Urinary bladder (tissue), 4 donors: ENCODE measurements around the gene DZIP3. TPM values are rescaled to one million over a fixed set of nuclear protein-coding genes. Genes with fewer than 3 reads are reported as not detected.

ENCODE experiments used
- DNase-seq: peaks from one replicate; pipeline ENCODE4 v3.0.0-alpha.2; 2015; ENCODE audit errors: extremely low spot score
- H3K27ac ChIP-seq: one replicate; pipeline ENCODE4 v1.5.1; 2013; ENCODE audit warnings: low read depth, mild to moderate bottlenecking, moderate library complexity
- H3K36me3 ChIP-seq: one replicate; pipeline ENCODE4 v1.6.1; 2013; ENCODE audit warnings: mild to moderate bottlenecking, moderate library complexity; ENCODE audit not compliant: insufficient read depth
- H3K4me1 ChIP-seq: one replicate; pipeline ENCODE4 v1.6.1; 2013; ENCODE audit warnings: mild to moderate bottlenecking, moderate library complexity; ENCODE audit not compliant: insufficient read depth
- H3K4me3 ChIP-seq: one replicate; pipeline ENCODE4 v1.5.1; 2013; ENCODE audit warnings: low read depth, low read length
- WGBS: extraction: QIAGEN DNeasy Blood & Tissue Kit; methylation state at CpG from one replicate; pipeline ENCODE4 v1.1.7; 2013; 5-methylcytosine and 5-hydroxymethylcytosine counted together
- polyA plus RNA-seq: library from polyadenylated mRNA; stranded (reverse); fragments of 200-250 nt; gene quantifications from one replicate; pipeline ENCODE4 v1.2.3, GENCODE V29; 2013
- small RNA-seq: library from RNA; depleted of rRNA; stranded (forward); fragments of <200 nt; gene quantifications from one replicate; pipeline ENCODE3, GENCODE V24; 2014
- total RNA-seq: library from RNA; depleted of rRNA; stranded (reverse); fragments of >200 nt; gene quantifications from one replicate; pipeline ENCODE4 v1.2.3, GENCODE V29; 2014
- donor health status: healthy with polysubstance abuse.
- donor health status: healthy.

The DZIP3 gene
- total and polyA plus RNA-seq, 2 donors: 8.2 to 39.2 TPM

DNA sequence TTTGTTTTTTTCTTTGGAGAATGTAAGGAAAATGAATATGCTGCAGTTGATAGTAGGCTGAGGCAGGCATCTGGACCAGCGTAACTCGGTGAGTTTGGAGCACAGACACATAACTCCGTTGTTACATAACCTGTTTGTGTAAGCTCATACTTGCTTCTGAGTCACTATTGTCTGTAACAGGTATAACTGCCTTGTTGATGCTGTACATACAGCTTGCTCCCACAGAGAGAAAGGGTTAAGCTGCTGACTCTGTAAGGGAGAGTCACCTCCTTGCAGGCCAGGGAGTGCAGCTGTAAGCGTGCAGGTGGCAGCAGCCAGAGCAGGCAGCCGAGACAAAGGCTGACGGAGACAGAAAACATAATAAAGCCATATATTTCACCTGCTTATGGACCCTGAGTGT is 147.3 kb downstream of the DZIP3 start:
- Histone ChIP-seq H3K4me1 (no peaks in the 10 kb centered on the region), H3K36me3 (no peaks in the 10 kb centered on the region), H3K27ac (no peak overlapping the region), H3K4me3 (no peak overlapping the region)
- 79% methylated on average over 6 of the region's 6 CpGs for WGBS
- no peak for DNase-seq

- no peak for DNase-seq
These were observed 153.4 kb downstream of the DZIP3 start for GRCh38 chr3:108742929-108743328.

More at GRCh38 chr3:108742929-108743328, 153.4 kb downstream of the DZIP3 start:
- Histone ChIP-seq H3K36me3 (no peaks in the 10 kb centered on the region), H3K4me3 (no peak overlapping the region), H3K4me1 (no peaks in the 10 kb centered on the region), H3K27ac (no peak overlapping the region)
- WGBS: 83% methylated on average over 1 of the region's 1 CpG

Small RNA genes lying within 50 kb of the gene (small RNA-seq; reads per million reads assigned to genes)
- gene AC092185.1 (not detected), gene RF00156 (not detected)

Other genes with a start within 250 kb of the DZIP3 start
- gene MYH15, start 79.1 kb upstream of the DZIP3 start, total RNA-seq: 1.2 TPM
- 0.10 TPM for gene MYH15, start 79.1 kb upstream of the DZIP3 start, polyA plus RNA-seq
- 28.2 TPM for gene CIP2A, start 284 bp upstream of the DZIP3 start, total RNA-seq
- gene CIP2A, start 284 bp upstream of the DZIP3 start, polyA plus RNA-seq: 2.6 TPM
- not detected for gene RETNLB, start 167.7 kb downstream of the DZIP3 start, total RNA-seq
- not detected for gene RETNLB, start 167.7 kb downstream of the DZIP3 start, polyA plus RNA-seq
- gene TRAT1, start 233.1 kb downstream of the DZIP3 start, total RNA-seq: 0.95 TPM
- gene TRAT1, start 233.1 kb downstream of the DZIP3 start, polyA plus RNA-seq: 0.34 TPM